PC-3 (cell line): ENCODE results near the gene SRSF1. TPM values are rescaled to one million over a fixed set of nuclear protein-coding genes. Genes with fewer than 3 reads are reported as not detected.

Source experiments
- ATAC-seq: fragments of 200-7000 bp; cut with Tn5 transposase; 2 replicates; pipeline ENCODE4 v1.9.1; 2020; ENCODE audit warnings: mild to moderate bottlenecking, moderate library complexity
- BruUV-seq: library from RNA; stranded (reverse); fragments of 400-500 nt; replicated peaks from 2 replicates; lab custom pipeline; 2021; lab: Mats Ljungman, UMichigan
- CTCF ChIA-PET: fragments of 300-600 bp; sonication (Branson Sonifier 250); formaldehyde crosslinking; loops from one replicate; lab custom pipeline; 2022; ENCODE audit warnings: antibody characterized with exemption; lab: Charles Lee
- POLR2A ChIA-PET: fragments of 300-600 bp; sonication (Branson Sonifier 250); formaldehyde crosslinking; loops from one replicate; lab custom pipeline; 2022; ENCODE audit warnings: antibody characterized with exemption; ENCODE audit not compliant: unreplicated experiment; lab: Charles Lee
- DNase-seq: peaks from one replicate; pipeline ENCODE4 v3.0.0-alpha.2; 2015
- H2AFZ ChIP-seq: fragments of 300-600 bp; sonication (generic); 2 replicates; pipeline ENCODE4 v1.6.0; 2016; ENCODE audit warnings: antibody characterized with exemption, low read length
- H3F3A ChIP-seq: fragments of 300-600 bp; sonication (generic); one replicate; pipeline ENCODE4 v1.6.0; 2017; ENCODE audit warnings: antibody characterized with exemption, low read length, control low read depth, mild to moderate bottlenecking; ENCODE audit not compliant: unreplicated experiment
- H3K27ac ChIP-seq: fragments of 300-600 bp; sonication (generic); 2 replicates; pipeline ENCODE4 v1.5.1; 2016; ENCODE audit warnings: mild to moderate bottlenecking, low read length
- H3K27me3 ChIP-seq: fragments of 300-600 bp; sonication (generic); 2 replicates; pipeline ENCODE4 v1.6.1; 2016; ENCODE audit warnings: low read length, mixed read lengths
- H3K36me3 ChIP-seq: fragments of 300-600 bp; sonication (generic); 2 replicates; pipeline ENCODE4 v1.6.1; 2016; ENCODE audit warnings: low read depth, mixed run types, low read length, mixed read lengths
- H3K4me1 ChIP-seq: fragments of 300-600 bp; sonication (generic); 2 replicates; pipeline ENCODE4 v1.5.1; 2016; ENCODE audit warnings: low read length; ENCODE audit not compliant: insufficient read depth
- H3K4me2 ChIP-seq: fragments of 300-600 bp; sonication (generic); 2 replicates; pipeline ENCODE4 v1.6.0; 2016; ENCODE audit warnings: low read length
- H3K4me3 ChIP-seq: fragments of 300-600 bp; sonication (generic); 2 replicates; pipeline ENCODE4 v1.5.1; 2016; ENCODE audit warnings: mild to moderate bottlenecking, low read length, mixed read lengths
- H3K79me2 ChIP-seq: fragments of 300-600 bp; sonication (generic); 2 replicates; pipeline ENCODE4 v1.6.1; 2017; ENCODE audit warnings: low read length, mixed read lengths
- H3K9ac ChIP-seq: fragments of 300-600 bp; sonication (generic); 2 replicates; pipeline ENCODE4 v1.6.0; 2016; ENCODE audit warnings: mild to moderate bottlenecking, low read length
- H3K9me2 ChIP-seq: fragments of 300-600 bp; sonication (generic); replicated peaks from 2 replicates; pipeline ENCODE4 v1.6.1; 2016; ENCODE audit warnings: mixed run types, low read length, mixed read lengths
- H3K9me3 ChIP-seq: fragments of 300-600 bp; sonication (generic); 2 replicates; pipeline ENCODE4 v1.6.1; 2016; ENCODE audit warnings: low read length, mixed read lengths
- H4K20me1 ChIP-seq: fragments of 300-600 bp; sonication (generic); 2 replicates; pipeline ENCODE4 v1.6.1; 2016; ENCODE audit warnings: low read length, mixed read lengths
- EZH2 ChIP-seq: fragments of 300-600 bp; sonication (generic); IDR thresholded peaks from one replicate; pipeline ENCODE4 v1.6.1; 2017; ENCODE audit warnings: antibody characterized with exemption, mild to moderate bottlenecking, low read length; ENCODE audit not compliant: unreplicated experiment
- EZH2phosphoT487 ChIP-seq: fragments of 300-600 bp; sonication (generic); IDR thresholded peaks from 2 replicates; pipeline ENCODE4 v1.6.1; 2018; ENCODE audit warnings: mild to moderate bottlenecking, antibody characterized with exemption, low read length, borderline replicate concordance
- intact Hi-C: fragments of 100-400 bp; cut with micrococcal nuclease; formaldehyde crosslinking; loops from 2 replicates; pipeline ENCODE4 v1.9.0; 2023
- total RNA-seq: library from RNA; depleted of rRNA; stranded (reverse); fragments of >200 nt; gene quantifications from 2 replicates; pipeline ENCODE4 v1.2.3, GENCODE V29; 2014
- TF ChIP-seq, protein P1 (sequence below): fragments of 300-600 bp; sonication (generic); conservative IDR thresholded peaks from 2 replicates; pipeline ENCODE4 v1.5.1; 2017; ENCODE audit warnings: antibody characterized with exemption, low read depth, mild to moderate bottlenecking, low read length

Gene SRSF1
- total RNA-seq, 1 experiment from 2014 or later = 325 TPM

DNA sequence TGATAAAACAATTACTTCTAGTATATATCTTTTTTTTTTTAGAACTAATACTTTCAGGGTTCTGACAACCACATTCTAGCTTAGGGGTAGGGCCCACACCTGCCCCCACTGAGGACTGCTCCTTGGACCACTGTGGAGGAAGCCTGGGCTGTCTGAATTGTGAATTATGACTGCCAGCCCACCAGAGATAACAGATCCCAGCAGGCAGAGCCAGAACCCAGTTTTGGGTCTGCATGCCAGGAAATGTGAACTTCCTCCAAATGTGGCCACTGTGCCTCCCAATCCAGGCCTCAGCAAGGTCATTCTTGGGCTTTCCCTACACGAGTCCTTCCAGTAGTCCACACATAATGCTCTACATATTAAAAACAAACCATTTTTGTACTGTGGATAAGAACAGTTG lies 34.9 kb downstream of the SRSF1 start:
- Histone ChIP-seq H3K27me3 (no peaks in the 10 kb centered on the region), H4K20me1 (no peaks in the 10 kb centered on the region), H3K4me1 (no peaks in the 10 kb centered on the region), H3K9me2 (no peaks in the 10 kb centered on the region), H3K27ac (no peak overlapping the region), H3F3A (peaks cover 10% of the 10 kb centered on the region), H2AFZ (no peak overlapping the region), H3K36me3 (peaks cover 44% of the 10 kb centered on the region), H3K9ac (no peak overlapping the region), H3K4me3 (no peak overlapping the region), H3K9me3 (no peaks in the 10 kb centered on the region), H3K4me2 (no peak overlapping the region), H3K79me2 (peaks cover 13% of the 10 kb centered on the region; the same call in 1 of the 2 replicates)
- TF ChIP-seq EZH2phosphoT487 = no peak
- TF ChIP-seq, protein P1, sequence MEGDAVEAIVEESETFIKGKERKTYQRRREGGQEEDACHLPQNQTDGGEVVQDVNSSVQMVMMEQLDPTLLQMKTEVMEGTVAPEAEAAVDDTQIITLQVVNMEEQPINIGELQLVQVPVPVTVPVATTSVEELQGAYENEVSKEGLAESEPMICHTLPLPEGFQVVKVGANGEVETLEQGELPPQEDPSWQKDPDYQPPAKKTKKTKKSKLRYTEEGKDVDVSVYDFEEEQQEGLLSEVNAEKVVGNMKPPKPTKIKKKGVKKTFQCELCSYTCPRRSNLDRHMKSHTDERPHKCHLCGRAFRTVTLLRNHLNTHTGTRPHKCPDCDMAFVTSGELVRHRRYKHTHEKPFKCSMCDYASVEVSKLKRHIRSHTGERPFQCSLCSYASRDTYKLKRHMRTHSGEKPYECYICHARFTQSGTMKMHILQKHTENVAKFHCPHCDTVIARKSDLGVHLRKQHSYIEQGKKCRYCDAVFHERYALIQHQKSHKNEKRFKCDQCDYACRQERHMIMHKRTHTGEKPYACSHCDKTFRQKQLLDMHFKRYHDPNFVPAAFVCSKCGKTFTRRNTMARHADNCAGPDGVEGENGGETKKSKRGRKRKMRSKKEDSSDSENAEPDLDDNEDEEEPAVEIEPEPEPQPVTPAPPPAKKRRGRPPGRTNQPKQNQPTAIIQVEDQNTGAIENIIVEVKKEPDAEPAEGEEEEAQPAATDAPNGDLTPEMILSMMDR = no peak
- no peak for TF ChIP-seq EZH2
- intact Hi-C loops = no loop called here
- BruUV-seq = no TSS peak
- DNase-seq = no peak
- POLR2A ChIA-PET = no interaction called here
- CTCF ChIA-PET = no interaction called here
- no peak for ATAC-seq

DNA sequence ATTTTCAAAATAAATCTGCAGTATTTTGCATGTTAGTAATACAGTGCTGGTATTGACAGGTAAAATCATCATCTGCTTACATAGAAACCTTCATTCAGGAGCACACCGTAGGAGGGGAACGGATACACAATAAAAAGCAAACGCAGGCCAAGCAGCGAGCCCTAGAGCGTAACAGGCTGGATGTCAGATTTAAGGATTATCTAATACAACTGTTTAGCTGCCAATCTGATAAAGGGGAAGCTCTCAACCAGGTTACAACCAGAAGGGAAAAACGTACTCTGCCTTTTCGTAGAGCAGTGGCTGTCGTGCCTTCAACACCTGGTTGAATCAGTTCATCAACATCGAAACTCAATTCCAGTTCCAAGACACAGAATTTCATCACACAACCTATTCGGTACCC lies 35.5 kb downstream of the SRSF1 start:
- Histone ChIP-seq H3K4me3 (no peak overlapping the region), H3K9me2 (no peaks in the 10 kb centered on the region), H2AFZ (no peak overlapping the region), H3K4me1 (no peaks in the 10 kb centered on the region), H3K79me2 (peaks cover 7% of the 10 kb centered on the region; the same call in 1 of the 2 replicates), H3K9ac (no peak overlapping the region), H4K20me1 (no peaks in the 10 kb centered on the region), H3K27ac (no peak overlapping the region), H3K36me3 (peaks cover 39% of the 10 kb centered on the region), H3K9me3 (no peaks in the 10 kb centered on the region), H3F3A (peaks cover 10% of the 10 kb centered on the region), H3K27me3 (no peaks in the 10 kb centered on the region), H3K4me2 (no peak overlapping the region)
- DNase-seq (no peak), ATAC-seq (no peak)
- no TSS peak for BruUV-seq
- intact Hi-C loops = no loop called here
- CTCF ChIA-PET = no interaction called here
- POLR2A ChIA-PET = interaction anchor here (0.6 kb wide), 1 partner anchor 17 kb away, joined by 3 read pairs; no protein-coding TSS in a partner anchor
- TF ChIP-seq EZH2phosphoT487 (no peak), EZH2 (no peak)
- TF ChIP-seq, protein P1 = no peak

DNA sequence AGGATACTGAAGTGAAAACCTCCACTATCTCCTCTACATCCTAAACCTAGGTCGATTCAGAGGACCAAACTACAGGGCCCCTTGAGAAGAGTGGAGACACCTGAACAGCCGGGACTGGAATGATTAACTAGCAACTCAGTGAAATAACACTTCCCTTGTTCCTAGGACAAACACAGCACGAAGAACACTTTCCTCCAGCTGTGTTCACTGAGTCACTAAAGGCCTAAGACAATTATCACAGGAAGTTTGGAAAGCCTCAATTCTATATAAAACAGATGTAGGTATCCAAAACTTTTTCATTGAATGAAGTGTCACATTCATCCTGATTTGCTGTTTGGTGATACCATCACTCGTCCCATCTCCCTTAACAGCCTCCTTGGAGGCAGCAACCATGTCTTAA lies 36.3 kb downstream of the SRSF1 start:
- no peak overlapping the region for H3K27ac ChIP-seq
- H3K79me2 ChIP-seq = no peaks in the 10 kb centered on the region
- intact Hi-C loops = no loop called here
- H3K9me2 ChIP-seq = no peaks in the 10 kb centered on the region
- BruUV-seq = no TSS peak
- TF ChIP-seq, protein P1 = no peak
- TF ChIP-seq EZH2 (no peak), EZH2phosphoT487 (no peak)
- ChIA-PET CTCF (no interaction called here), POLR2A (interaction anchor here (0.6 kb wide), 1 partner anchor 18 kb away, joined by 3 read pairs; no protein-coding TSS in a partner anchor)
- no peak overlapping the region for H3K4me3 ChIP-seq
- H3K27me3 ChIP-seq = no peaks in the 10 kb centered on the region
- H3K9ac ChIP-seq = no peak overlapping the region
- H3K4me1 ChIP-seq = no peaks in the 10 kb centered on the region
- no peaks in the 10 kb centered on the region for H4K20me1 ChIP-seq
- H3K4me2 ChIP-seq = no peak overlapping the region
- H3K9me3 ChIP-seq = no peaks in the 10 kb centered on the region
- ATAC-seq (peak; percentile 65), DNase-seq (no peak)
- H3K36me3 ChIP-seq = peaks cover 30% of the 10 kb centered on the region
- H3F3A ChIP-seq = peaks cover 10% of the 10 kb centered on the region
- no peak overlapping the region for H2AFZ ChIP-seq
